DND-41 (cell line): ENCODE data around the gene ACAD10.

Experiments
- ATAC-seq: fragments of 200-7000 bp; cut with Tn5 transposase; 3 replicates; pipeline ENCODE4 v1.9.1; 2021; ENCODE audit warnings: low read depth; ENCODE audit not compliant: insufficient read depth
- DNase-seq: peaks from one replicate; pipeline ENCODE4 v3.0.0-alpha.2; 2020
- H2AFZ ChIP-seq: 2 replicates; pipeline ENCODE4 v1.6.0; 2012; ENCODE audit warnings: low read depth, low read length
- H3K27ac ChIP-seq: 2 replicates; pipeline ENCODE4 v1.5.1; 2012; ENCODE audit warnings: low read length, inconsistent platforms
- H3K27me3 ChIP-seq: fragments of 200-600 bp; sonication (generic); 2 replicates; pipeline ENCODE4 v1.6.0; 2012; ENCODE audit warnings: low read length, mild to moderate bottlenecking, inconsistent platforms; ENCODE audit not compliant: insufficient read depth, poor library complexity
- H3K36me3 ChIP-seq: 2 replicates; pipeline ENCODE4 v1.5.1; 2012; ENCODE audit warnings: low read length, inconsistent platforms; ENCODE audit not compliant: insufficient read depth
- H3K4me1 ChIP-seq: 2 replicates; pipeline ENCODE4 v1.5.1; 2012; ENCODE audit warnings: mild to moderate bottlenecking, low read length; ENCODE audit not compliant: insufficient read depth
- H3K4me2 ChIP-seq: 2 replicates; pipeline ENCODE4 v1.6.0; 2012; ENCODE audit warnings: mild to moderate bottlenecking, moderate library complexity, low read length, inconsistent platforms; ENCODE audit not compliant: insufficient read depth
- H3K4me3 ChIP-seq, 2 experiments: fragments of 200-600 bp in 1 of 2; shearing (Covaris generic) in 1 of 2; 2 replicates each; pipeline ENCODE4 v1.5.1; 2012 to 2016; ENCODE audit warnings: inconsistent platforms in 2 of 2, low read length in 2 of 2, mild to moderate bottlenecking in 2 of 2, low read depth in 1 of 2, moderate library complexity in 1 of 2
- H3K79me2 ChIP-seq: 2 replicates; pipeline ENCODE4 v1.6.0; 2012; ENCODE audit warnings: low read length, inconsistent platforms; ENCODE audit not compliant: insufficient read depth
- H3K9ac ChIP-seq: 2 replicates; pipeline ENCODE4 v1.6.0; 2012; ENCODE audit warnings: low read depth, mild to moderate bottlenecking, inconsistent platforms, low read length, moderate library complexity
- H3K9me3 ChIP-seq: 2 replicates; pipeline ENCODE4 v1.5.1; 2012; ENCODE audit warnings: low read length, moderate library complexity, mild to moderate bottlenecking, inconsistent platforms; ENCODE audit not compliant: insufficient read depth, severe bottlenecking
- H4K20me1 ChIP-seq: 2 replicates; pipeline ENCODE4 v1.6.0; 2012; ENCODE audit warnings: low read length; ENCODE audit not compliant: insufficient read depth
- CTCF ChIP-seq: IDR thresholded peaks from 2 replicates; pipeline ENCODE4 v1.5.1; 2012; ENCODE audit warnings: borderline replicate concordance, low read length, moderate library complexity, mild to moderate bottlenecking; ENCODE audit not compliant: poor library complexity, severe bottlenecking; ENCODE audit errors: extremely low read depth
- EZH2 ChIP-seq: IDR thresholded peaks from 3 replicates; pipeline ENCODE4 v1.6.1; 2012; ENCODE audit warnings: borderline replicate concordance, low read depth, mild to moderate bottlenecking, moderate library complexity, low read length, inconsistent platforms; ENCODE audit not compliant: severe bottlenecking

ACAD10 gene

GRCh38 chr12:111766608-111767361 lies 80.9 kb downstream of the ACAD10 start, which contains the start of gene ALDH2:
TSS of gene ALDH2 (plus strand) at chr12:111766933. CDS start at chr12:111766983, 50 bp downstream.
- ATAC-seq (no peak), DNase-seq (no peak)
- no peaks in the 10 kb centered on the region for H3K36me3 ChIP-seq
- no peak within 1 kb of the TSS for H3K27ac ChIP-seq
- no peaks in the 10 kb centered on the region for H3K9me3 ChIP-seq
- no peaks in the 10 kb centered on the region for H4K20me1 ChIP-seq
- no peak for TF ChIP-seq CTCF
- no peak for TF ChIP-seq EZH2
- no peak within 1 kb of the TSS for H2AFZ ChIP-seq
- no peaks in the 10 kb centered on the region for H3K27me3 ChIP-seq
- no peaks in the 10 kb centered on the region for H3K4me1 ChIP-seq
- no peak within 1 kb of the TSS for H3K4me2 ChIP-seq
- no peaks in the 10 kb centered on the region for H3K79me2 ChIP-seq
- no peak within 1 kb of the TSS for H3K9ac ChIP-seq
- no peak within 1 kb of the TSS for H3K4me3 ChIP-seq

DNA sequence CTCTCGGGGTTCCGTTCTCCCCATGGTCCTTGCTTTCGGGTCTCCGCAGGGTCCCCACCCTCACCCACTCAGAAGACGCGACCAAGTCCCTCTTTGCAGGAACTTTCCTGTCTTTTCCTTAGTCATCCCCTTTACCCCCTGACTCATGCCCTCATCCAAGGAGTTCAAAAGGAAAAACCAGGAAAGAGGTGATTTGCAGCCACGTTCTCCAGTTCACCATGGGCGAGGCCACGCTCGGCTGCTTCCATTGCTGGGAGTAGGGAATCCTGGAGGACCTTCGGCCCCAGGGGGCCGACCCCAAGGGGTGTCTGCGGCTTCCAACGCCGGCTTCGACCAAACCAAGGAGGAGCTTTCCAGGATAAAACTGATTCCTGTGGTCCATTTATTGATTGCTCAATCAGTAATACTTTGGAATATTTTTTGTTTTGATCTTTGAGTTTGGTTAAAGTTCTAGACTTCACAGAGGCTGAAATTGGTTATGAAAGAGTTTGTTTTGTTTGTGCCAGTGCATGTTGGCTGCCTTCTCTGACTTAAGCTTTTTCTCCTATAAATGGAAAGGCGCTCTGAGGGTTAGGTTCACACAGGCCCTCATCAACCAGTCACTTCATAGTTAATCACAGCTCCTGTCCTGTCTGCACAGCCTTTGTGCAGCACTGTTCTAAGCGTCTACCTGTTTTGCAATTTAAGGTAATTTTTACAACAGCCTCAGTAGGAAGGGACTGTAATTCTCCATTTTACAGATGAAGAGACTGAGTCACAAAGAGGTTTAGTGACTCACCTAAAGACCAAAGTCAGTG lies 81.7 kb downstream of the ACAD10 start:
- no peaks in the 10 kb centered on the region for H3K4me1 ChIP-seq
- no peak overlapping the region for H3K27ac ChIP-seq
- no peaks in the 10 kb centered on the region for H3K9me3 ChIP-seq
- ATAC-seq (no peak), DNase-seq (no peak)
- no peak overlapping the region for H3K4me3 ChIP-seq
- TF ChIP-seq CTCF (no peak), EZH2 (no peak)
- H4K20me1 ChIP-seq: no peaks in the 10 kb centered on the region
- no peak overlapping the region for H2AFZ ChIP-seq
- no peak overlapping the region for H3K4me2 ChIP-seq
- no peaks in the 10 kb centered on the region for H3K79me2 ChIP-seq
- H3K36me3 ChIP-seq: no peaks in the 10 kb centered on the region
- no peak overlapping the region for H3K9ac ChIP-seq
- no peaks in the 10 kb centered on the region for H3K27me3 ChIP-seq

GRCh38 chr12:111768159-111768895 lies 82.5 kb downstream of the ACAD10 start:
- H3K27ac ChIP-seq: no peak overlapping the region
- ATAC-seq (no peak), DNase-seq (no peak)
- H3K4me3 ChIP-seq: no peak overlapping the region
- no peaks in the 10 kb centered on the region for H3K36me3 ChIP-seq
- TF ChIP-seq EZH2 (no peak), CTCF (no peak)
- no peaks in the 10 kb centered on the region for H3K9me3 ChIP-seq
- no peaks in the 10 kb centered on the region for H4K20me1 ChIP-seq
- H3K79me2 ChIP-seq: no peaks in the 10 kb centered on the region
- H2AFZ ChIP-seq: no peak overlapping the region
- no peaks in the 10 kb centered on the region for H3K4me1 ChIP-seq
- no peak overlapping the region for H3K4me2 ChIP-seq
- H3K27me3 ChIP-seq: no peaks in the 10 kb centered on the region
- no peak overlapping the region for H3K9ac ChIP-seq
